ENCODE data around the gene ACTN2.

The ACTN2 gene

DNA sequence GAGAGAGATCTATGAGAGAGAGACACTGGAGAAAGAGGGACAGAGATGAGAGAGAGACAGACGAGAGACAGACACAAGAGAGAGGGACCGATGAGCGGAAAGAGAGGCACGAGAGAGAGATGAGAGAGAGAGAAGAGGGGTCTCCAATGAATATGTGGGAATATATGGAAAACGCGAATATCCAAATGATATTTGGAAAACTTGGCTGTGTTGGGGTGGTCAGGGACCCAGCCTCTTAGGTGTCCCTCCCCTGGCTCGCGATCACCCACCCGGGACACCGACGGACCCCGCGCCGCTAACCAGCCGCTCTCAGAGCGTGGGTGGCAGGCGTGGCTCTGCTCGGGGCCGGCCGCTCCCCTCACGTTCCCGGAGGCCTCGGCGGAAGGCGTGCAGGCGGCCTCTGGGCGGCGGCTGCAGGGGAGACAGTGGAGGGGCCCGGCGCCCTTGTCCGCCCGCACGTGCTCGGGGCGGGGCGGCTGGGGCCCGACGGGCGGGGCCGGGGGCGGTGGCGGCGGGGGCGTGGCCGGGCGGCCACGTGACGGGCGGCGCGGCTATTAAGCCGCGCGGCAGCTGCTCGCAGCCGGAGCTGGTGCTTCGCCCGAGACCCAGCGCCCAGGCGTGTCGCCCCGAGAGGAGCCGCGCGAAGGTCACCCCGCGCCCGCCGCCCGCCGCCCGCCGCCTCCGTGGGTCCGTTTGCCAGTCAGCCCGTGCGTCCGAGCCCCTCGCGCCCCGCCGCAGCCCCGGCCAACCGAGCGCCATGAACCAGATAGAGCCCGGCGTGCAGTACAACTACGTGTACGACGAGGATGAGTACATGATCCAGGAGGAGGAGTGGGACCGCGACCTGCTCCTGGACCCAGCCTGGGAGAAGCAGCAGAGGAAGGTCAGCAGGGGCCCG is at the start of gene ACTN2:
TSS of gene ACTN2 (plus strand) at position 583 of the 898 bp plus-strand sequence. CDS start at position 758, 175 bp downstream.
- no peak for DNase-seq (ENCODE audit: low read depth)
- TF ChIP-seq, protein P1, sequence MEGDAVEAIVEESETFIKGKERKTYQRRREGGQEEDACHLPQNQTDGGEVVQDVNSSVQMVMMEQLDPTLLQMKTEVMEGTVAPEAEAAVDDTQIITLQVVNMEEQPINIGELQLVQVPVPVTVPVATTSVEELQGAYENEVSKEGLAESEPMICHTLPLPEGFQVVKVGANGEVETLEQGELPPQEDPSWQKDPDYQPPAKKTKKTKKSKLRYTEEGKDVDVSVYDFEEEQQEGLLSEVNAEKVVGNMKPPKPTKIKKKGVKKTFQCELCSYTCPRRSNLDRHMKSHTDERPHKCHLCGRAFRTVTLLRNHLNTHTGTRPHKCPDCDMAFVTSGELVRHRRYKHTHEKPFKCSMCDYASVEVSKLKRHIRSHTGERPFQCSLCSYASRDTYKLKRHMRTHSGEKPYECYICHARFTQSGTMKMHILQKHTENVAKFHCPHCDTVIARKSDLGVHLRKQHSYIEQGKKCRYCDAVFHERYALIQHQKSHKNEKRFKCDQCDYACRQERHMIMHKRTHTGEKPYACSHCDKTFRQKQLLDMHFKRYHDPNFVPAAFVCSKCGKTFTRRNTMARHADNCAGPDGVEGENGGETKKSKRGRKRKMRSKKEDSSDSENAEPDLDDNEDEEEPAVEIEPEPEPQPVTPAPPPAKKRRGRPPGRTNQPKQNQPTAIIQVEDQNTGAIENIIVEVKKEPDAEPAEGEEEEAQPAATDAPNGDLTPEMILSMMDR (IDR thresholded peaks at IDR 0.05; ENCODE audit: control insufficient read depth, insufficient read depth, low read depth, low read length, missing control alignments), result no peak
- H3K4me3 ChIP-seq (ENCODE audit: control insufficient read depth, low read depth, low read length), result no peak within 1 kb of the TSS; the same call in 1 of the 2 replicates

DNA sequence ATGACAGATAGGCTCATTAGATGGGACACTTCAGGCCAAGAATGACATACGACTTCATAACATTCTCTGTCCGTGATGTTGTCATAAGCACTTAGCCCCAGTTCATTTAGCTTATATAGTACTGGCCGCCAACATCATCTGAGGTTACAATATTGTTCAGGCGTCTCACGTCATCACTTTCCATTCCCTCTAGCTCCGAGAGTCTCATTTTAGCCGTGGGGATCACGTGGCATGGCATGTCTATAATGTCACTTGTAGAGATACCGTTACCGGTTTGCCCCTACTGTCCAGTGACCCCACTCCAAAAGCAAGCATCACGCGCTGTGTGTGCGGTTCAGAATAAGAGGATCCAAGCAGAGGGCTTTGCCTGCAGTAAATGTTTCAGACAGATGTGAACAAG is 47.4 kb upstream of the ACTN2 start:
- no peak for DNase-seq (ENCODE audit: low read depth)
- no peak overlapping the region for H3K4me3 ChIP-seq (ENCODE audit: control insufficient read depth, low read depth, low read length)
- TF ChIP-seq, protein P1 (IDR thresholded peaks at IDR 0.05; ENCODE audit: control insufficient read depth, insufficient read depth, low read depth, low read length, missing control alignments), result no peak

DNA sequence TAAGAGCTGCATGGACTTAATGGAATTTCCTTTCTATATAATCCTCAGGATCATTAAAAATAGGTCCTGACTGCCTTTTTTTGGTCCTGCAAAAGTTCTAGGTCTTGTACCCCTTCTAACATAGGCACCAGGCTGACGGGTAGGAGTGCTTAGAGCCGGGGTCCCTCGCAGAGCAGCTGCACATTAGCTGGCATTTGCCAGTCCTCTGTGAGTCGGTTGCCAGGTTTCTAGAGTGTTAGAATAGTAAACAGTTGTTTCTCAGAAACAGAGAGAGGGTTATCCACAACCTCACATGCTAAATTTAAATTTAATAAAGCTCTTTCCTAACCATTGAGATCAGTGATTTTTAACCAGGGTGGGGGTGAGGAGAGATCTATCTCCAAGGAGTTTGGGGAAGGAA is 46.6 kb upstream of the ACTN2 start:
- TF ChIP-seq, protein P1 (IDR thresholded peaks at IDR 0.05; ENCODE audit: control insufficient read depth, insufficient read depth, low read depth, low read length, missing control alignments), result no peak
- H3K4me3 ChIP-seq (ENCODE audit: control insufficient read depth, low read depth, low read length), result no peak overlapping the region

DNA sequence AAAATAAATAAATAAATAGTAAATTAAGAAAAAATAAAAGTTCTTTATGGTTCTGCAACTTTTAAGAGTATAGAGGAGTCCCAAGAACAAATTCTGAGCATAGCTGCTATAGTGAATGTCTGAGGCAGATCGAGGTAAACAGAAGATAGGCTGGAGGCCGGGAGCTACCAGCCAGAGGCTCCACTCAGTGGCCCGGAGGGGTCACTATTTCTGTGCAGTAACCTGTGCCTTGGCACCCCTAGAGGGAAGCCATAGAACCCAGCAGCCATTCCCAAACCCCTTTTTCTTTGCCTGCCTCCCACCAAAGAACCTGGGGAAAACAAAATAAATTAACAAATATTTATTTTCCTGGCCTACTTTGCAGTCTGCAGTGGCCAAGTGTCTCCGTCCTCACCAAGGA is 43.5 kb upstream of the ACTN2 start:
- TF ChIP-seq, protein P1 (IDR thresholded peaks at IDR 0.05; ENCODE audit: control insufficient read depth, insufficient read depth, low read depth, low read length, missing control alignments), result no peak
- H3K4me3 ChIP-seq (ENCODE audit: control insufficient read depth, low read depth, low read length), result no peak overlapping the region
- no peak for DNase-seq (ENCODE audit: low read depth)

More for the DNA sequence above, 46.6 kb upstream of the ACTN2 start:
- no peak for DNase-seq (ENCODE audit: low read depth)

DNA sequence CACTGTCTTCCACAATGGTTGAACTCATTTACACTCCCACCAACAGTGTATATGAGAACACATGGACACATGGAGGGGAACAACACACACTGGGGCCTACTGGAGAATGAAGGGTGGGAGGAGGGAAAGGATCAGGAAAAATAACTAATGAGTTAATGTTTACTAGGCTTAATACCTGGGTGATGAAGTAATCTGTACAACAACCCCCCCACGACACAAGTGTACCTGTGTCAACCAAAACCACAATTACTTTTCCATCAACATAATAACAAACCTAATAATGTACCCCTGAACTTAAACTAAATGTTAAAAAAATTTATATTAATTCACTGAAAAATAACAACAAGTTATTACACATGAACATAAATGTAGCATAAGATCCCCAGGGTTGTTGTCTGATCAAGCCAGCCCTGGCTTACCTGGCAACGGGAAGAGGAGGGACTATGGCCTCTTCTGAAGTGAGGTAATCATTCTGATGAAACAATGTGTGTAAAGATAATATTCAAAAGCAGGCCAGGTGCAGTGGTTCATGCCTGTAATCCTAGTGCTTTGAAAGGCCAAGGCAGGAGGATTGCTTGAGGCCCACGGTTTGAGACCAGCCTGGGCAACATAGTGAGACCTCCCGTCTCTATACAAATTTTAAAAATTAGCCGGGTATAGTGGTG is 41.2 kb upstream of the ACTN2 start:
- no peak for DNase-seq (ENCODE audit: low read depth)
- H3K4me3 ChIP-seq (ENCODE audit: control insufficient read depth, low read depth, low read length), result no peak overlapping the region
- TF ChIP-seq, protein P1 (IDR thresholded peaks at IDR 0.05; ENCODE audit: control insufficient read depth, insufficient read depth, low read depth, low read length, missing control alignments), result no peak

DNA sequence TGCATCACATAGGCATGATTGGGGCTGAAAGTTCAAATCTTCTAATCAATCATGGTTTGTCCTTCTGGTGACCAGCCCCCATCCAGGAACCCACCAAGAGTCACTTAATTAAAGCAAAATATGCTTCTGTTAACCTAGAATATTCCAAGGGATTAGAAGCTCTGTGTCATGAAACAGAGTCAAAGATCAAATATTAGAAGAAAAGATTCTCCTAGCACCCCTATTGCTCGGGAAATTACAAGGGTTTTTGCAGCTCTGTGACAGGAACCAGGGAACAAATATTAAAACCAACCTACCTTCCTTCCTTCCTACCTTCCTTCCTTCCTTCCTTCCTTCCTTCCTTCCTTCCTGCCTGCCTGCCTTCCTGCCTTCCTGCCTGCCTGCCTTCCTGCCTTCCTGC is 31.8 kb upstream of the ACTN2 start:
- TF ChIP-seq, protein P1 (IDR thresholded peaks at IDR 0.05; ENCODE audit: control insufficient read depth, insufficient read depth, low read depth, low read length, missing control alignments), result no peak
- no peak overlapping the region for H3K4me3 ChIP-seq (ENCODE audit: control insufficient read depth, low read depth, low read length)
- no peak for DNase-seq (ENCODE audit: low read depth)

All from AG09309 (cell line).